ENCODE results near the gene ADIPOQ.

DNA sequence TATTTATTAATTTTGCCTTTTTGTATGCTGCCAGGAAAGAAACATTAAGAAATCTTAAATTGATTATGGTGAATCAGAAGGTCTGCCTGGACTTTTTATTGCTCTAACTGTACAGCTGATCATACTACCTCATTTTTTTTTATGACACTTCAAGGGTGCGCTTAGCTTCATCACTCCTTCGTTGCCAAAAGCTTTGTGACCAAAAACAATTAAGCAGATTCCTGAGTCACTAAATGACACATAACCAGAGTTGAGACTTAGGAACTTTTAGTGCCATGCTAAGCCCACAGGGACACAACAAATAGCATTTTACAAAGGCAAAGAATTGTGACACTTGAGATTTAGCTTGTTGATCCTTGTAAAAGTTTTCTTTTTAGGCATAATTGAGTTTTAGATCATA lies 4.9 kb downstream of the ADIPOQ start:
- TF ChIP-seq ARNTL (CRISPR knock-in tag; IDR thresholded peaks at IDR 0.05; ENCODE audit: borderline replicate concordance, low read depth) (no peak), GLIS3 (CRISPR knock-in tag; IDR thresholded peaks at IDR 0.05) (no peak), BACH2 (CRISPR knock-in tag; IDR thresholded peaks at IDR 0.05; ENCODE audit: borderline replicate concordance) (no peak), PPARA (CRISPR knock-in tag; IDR thresholded peaks at IDR 0.05; ENCODE audit: borderline replicate concordance) (no peak), TOX (CRISPR knock-in tag; IDR thresholded peaks at IDR 0.05; ENCODE audit: borderline replicate concordance) (no peak)
- TF ChIP-seq, protein P1, sequence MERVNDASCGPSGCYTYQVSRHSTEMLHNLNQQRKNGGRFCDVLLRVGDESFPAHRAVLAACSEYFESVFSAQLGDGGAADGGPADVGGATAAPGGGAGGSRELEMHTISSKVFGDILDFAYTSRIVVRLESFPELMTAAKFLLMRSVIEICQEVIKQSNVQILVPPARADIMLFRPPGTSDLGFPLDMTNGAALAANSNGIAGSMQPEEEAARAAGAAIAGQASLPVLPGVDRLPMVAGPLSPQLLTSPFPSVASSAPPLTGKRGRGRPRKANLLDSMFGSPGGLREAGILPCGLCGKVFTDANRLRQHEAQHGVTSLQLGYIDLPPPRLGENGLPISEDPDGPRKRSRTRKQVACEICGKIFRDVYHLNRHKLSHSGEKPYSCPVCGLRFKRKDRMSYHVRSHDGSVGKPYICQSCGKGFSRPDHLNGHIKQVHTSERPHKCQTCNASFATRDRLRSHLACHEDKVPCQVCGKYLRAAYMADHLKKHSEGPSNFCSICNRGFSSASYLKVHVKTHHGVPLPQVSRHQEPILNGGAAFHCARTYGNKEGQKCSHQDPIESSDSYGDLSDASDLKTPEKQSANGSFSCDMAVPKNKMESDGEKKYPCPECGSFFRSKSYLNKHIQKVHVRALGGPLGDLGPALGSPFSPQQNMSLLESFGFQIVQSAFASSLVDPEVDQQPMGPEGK (CRISPR knock-in tag; IDR thresholded peaks at IDR 0.05; ENCODE audit: borderline replicate concordance): no peak
